B cell (primary cell): Measurements from ENCODE around the gene ILDR1. TPM values are rescaled to one million over a fixed set of nuclear protein-coding genes. Genes with fewer than 3 reads are reported as not detected.

ENCODE experiments used
- ATAC-seq: fragments of 200-7000 bp; cut with Tn5 transposase; one replicate; pipeline ENCODE4 v1.10.0; 2021; ENCODE audit warnings: low read depth, mild to moderate bottlenecking, moderate number of reproducible peaks, moderate library complexity
- CTCF ChIA-PET: fragments of 350-600 bp; sonication (Branson Sonifier 250); formaldehyde crosslinking; loops from one replicate; lab custom pipeline; 2021; ENCODE audit warnings: antibody characterized with exemption, inconsistent platforms; lab: Charles Lee
- POLR2A ChIA-PET: fragments of 350-600 bp; sonication (Branson Sonifier 250); formaldehyde crosslinking; loops from one replicate; lab custom pipeline; 2021; ENCODE audit warnings: antibody characterized with exemption; lab: Charles Lee
- DNase-seq: peaks from one replicate; pipeline ENCODE4 v3.0.0; 2013
- H2AFZ ChIP-seq: 2 replicates; pipeline ENCODE4 v1.6.1; 2012; ENCODE audit warnings: mild to moderate bottlenecking, low read depth, low read length; ENCODE audit not compliant: insufficient read depth, poor library complexity, severe bottlenecking
- H3K27ac ChIP-seq, 2 donors: 1 replicate in 1 of 2; 2 replicates in 1 of 2; pipeline ENCODE4 v1.5.1; 2012 to 2013; ENCODE audit warnings: low read length in 2 of 2, mild to moderate bottlenecking in 2 of 2, moderate library complexity in 1 of 2
- H3K27me3 ChIP-seq, 4 experiments: fragments of 200-600 bp in 1 of 4; sonication (generic) in 1 of 4; replicated peaks in 1 of 4; 1 replicate in 2 of 4; 2 replicates in 2 of 4; pipeline versions ENCODE4 v1.6.1 to v1.7.0; 2013 to 2016; ENCODE audit warnings: low read length in 3 of 4, mild to moderate bottlenecking in 2 of 4, mixed read lengths in 1 of 4, moderate library complexity in 1 of 4; ENCODE audit not compliant: insufficient read depth in 4 of 4, control insufficient read depth in 3 of 4; ENCODE audit errors: control extremely low read depth in 1 of 4
- H3K36me3 ChIP-seq, 2 experiments: replicated peaks in 1 of 2; 1 replicate in 1 of 2; 2 replicates in 1 of 2; pipeline versions ENCODE4 v1.6.1 to v1.7.1; 2013; ENCODE audit warnings: low read length in 1 of 2; ENCODE audit not compliant: insufficient read depth in 2 of 2, control insufficient read depth in 1 of 2; ENCODE audit errors: control extremely low read depth in 1 of 2, extremely low read depth in 1 of 2
- H3K4me1 ChIP-seq, 2 donors: fragments of 200-600 bp in 1 of 2; sonication (generic) in 1 of 2; 1 replicate in 1 of 2; 2 replicates in 1 of 2; pipeline versions ENCODE4 v1.5.1 to v1.6.1; 2013 to 2017; ENCODE audit warnings: low read length in 2 of 2; ENCODE audit not compliant: control insufficient read depth in 2 of 2, insufficient read depth in 2 of 2
- H3K4me2 ChIP-seq: replicated peaks from 2 replicates; pipeline ENCODE3; 2012; ENCODE audit warnings: mild to moderate bottlenecking, low read depth, low read length; ENCODE audit not compliant: poor library complexity, severe bottlenecking
- H3K4me3 ChIP-seq, 5 experiments: fragments of 200-600 bp in 1 of 5; sonication (generic) in 1 of 5; 1 replicate in 3 of 5; 2 replicates in 2 of 5; pipeline versions ENCODE4 v1.5.1 to v1.7.0; 2011 to 2016; ENCODE audit warnings: low read length in 4 of 5, mild to moderate bottlenecking in 4 of 5, low read depth in 2 of 5, control low read depth in 1 of 5, moderate library complexity in 1 of 5; ENCODE audit not compliant: insufficient read depth in 1 of 5; ENCODE audit errors: control extremely low read depth in 1 of 5, extremely low read depth in 1 of 5
- H3K79me2 ChIP-seq: fragments of 200-600 bp; sonication (generic); one replicate; pipeline ENCODE4 v1.6.0; 2016; ENCODE audit warnings: low read length; ENCODE audit not compliant: control insufficient read depth, insufficient read depth
- H3K9ac ChIP-seq: fragments of 200-600 bp; sonication (generic); 2 replicates; pipeline ENCODE4 v1.6.1; 2017; ENCODE audit warnings: mild to moderate bottlenecking, low read length, moderate library complexity
- H3K9me3 ChIP-seq, 3 donors: one replicate each; pipeline versions ENCODE4 v1.6.1 to v1.7.1; 2013; ENCODE audit warnings: low read length in 2 of 3; ENCODE audit not compliant: control insufficient read depth in 2 of 3, insufficient read depth in 1 of 3; ENCODE audit errors: control extremely low read depth in 1 of 3
- H4K20me1 ChIP-seq: 2 replicates; pipeline ENCODE4 v1.6.0; 2012; ENCODE audit warnings: mild to moderate bottlenecking, low read length; ENCODE audit not compliant: insufficient read depth, control insufficient read depth, poor library complexity, severe bottlenecking
- H3K27ac Mint-ChIP-seq: one replicate; pipeline ENCODE4 v1.8.0; 2021; ENCODE audit warnings: mixed read lengths
- H3K27me3 Mint-ChIP-seq: one replicate; pipeline ENCODE4 v1.8.0; 2021; ENCODE audit warnings: mixed read lengths
- H3K4me1 Mint-ChIP-seq: one replicate; pipeline ENCODE4 v1.8.0; 2021; ENCODE audit warnings: mixed read lengths
- H3K4me3 Mint-ChIP-seq: one replicate; pipeline ENCODE4 v1.8.0; 2021; ENCODE audit warnings: mixed read lengths
- H3K9me3 Mint-ChIP-seq: one replicate; pipeline ENCODE4 v1.8.0; 2022; ENCODE audit warnings: mixed read lengths; ENCODE audit not compliant: insufficient read depth
- EZH2 ChIP-seq: IDR thresholded peaks from 2 replicates; pipeline ENCODE4 v1.6.1; 2012; ENCODE audit warnings: borderline replicate concordance, low read depth, mild to moderate bottlenecking, moderate library complexity, low read length; ENCODE audit not compliant: insufficient read depth, poor library complexity, severe bottlenecking
- WGBS: methylation state at CpG from one replicate; pipeline ENCODE4 v1.1.5; 2013; ENCODE audit warnings: missing lambda C conversion rate; ENCODE audit not compliant: insufficient coverage; 5-methylcytosine and 5-hydroxymethylcytosine counted together
- intact Hi-C: fragments of 100-400 bp; cut with micrococcal nuclease; formaldehyde crosslinking; loops from one replicate; pipeline ENCODE4 v1.10.0; 2022
- polyA plus RNA-seq: library from polyadenylated mRNA; depleted of rRNA; stranded (reverse); fragments of >200 nt; gene quantifications from 2 replicates; pipeline ENCODE4 v1.2.3, GENCODE V29; 2012
- total RNA-seq, 2 donors: library from RNA; stranded (reverse); fragments of 120-200 nt in 1 of 2; gene quantifications; 1 replicate in 1 of 2; 2 replicates in 1 of 2; pipeline versions ENCODE4 v1.2.3 to v1.2.4, GENCODE V29; 2013 to 2022
- TF ChIP-seq, protein P1 (sequence below): fragments of 200-600 bp; IDR thresholded peaks from one replicate; pipeline ENCODE4 v1.8.0; 2022; ENCODE audit warnings: antibody characterized with exemption, mild to moderate bottlenecking

The ILDR1 gene
- total and polyA plus RNA-seq, 2 donors (not counting 1 experiment from before 2014, with no cell fraction given): 1.9 to 4.7 TPM

DNA sequence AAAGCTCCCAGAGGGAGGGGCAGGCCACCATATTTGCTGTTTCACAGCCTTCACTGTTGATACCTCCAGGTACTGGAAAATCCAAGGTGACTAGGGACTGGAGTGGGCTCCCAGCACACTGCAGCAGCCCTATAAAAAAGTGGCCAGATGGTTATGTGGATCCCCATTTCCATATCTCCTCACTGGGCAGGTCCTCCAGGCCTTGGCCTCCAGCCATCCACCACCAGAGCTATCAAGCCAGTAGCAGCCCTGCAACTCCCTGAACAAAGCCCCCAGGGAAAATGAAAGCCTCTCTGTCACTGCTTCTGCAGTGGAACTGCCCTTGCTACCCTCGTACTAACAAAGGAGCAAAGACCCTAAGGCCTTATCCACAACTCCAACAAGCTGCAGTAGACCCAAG lies 58.4 kb downstream of the ILDR1 start:
- Histone ChIP-seq H3K4me1 (no peaks in the 10 kb centered on the region), H3K79me2 (no peaks in the 10 kb centered on the region), H3K4me3 (no peak overlapping the region), H2AFZ (no peak overlapping the region), H3K9me3 (peaks cover 0 to 23% (median 8%) of the 10 kb centered on the region in 3 donors), H3K36me3 (no peaks in the 10 kb centered on the region), H3K9ac (no peak overlapping the region), H3K27ac (no peak overlapping the region), H3K4me2 (no peak overlapping the region), H4K20me1 (no peaks in the 10 kb centered on the region), H3K27me3 (no peaks in the 10 kb centered on the region)
- WGBS: 100% methylated on average over 1 of the region's 1 CpG
- intact Hi-C loops: no loop called here
- Mint-ChIP-seq H3K4me3 (no peak overlapping the region), H3K4me1 (no peaks in the 10 kb centered on the region), H3K27ac (no peak overlapping the region), H3K9me3 (peaks cover 9% of the 10 kb centered on the region), H3K27me3 (no peaks in the 10 kb centered on the region)
- CTCF ChIA-PET: no interaction called here
- no peak for DNase-seq
- no peak for ATAC-seq
- TF ChIP-seq EZH2: no peak
- TF ChIP-seq, protein P1, sequence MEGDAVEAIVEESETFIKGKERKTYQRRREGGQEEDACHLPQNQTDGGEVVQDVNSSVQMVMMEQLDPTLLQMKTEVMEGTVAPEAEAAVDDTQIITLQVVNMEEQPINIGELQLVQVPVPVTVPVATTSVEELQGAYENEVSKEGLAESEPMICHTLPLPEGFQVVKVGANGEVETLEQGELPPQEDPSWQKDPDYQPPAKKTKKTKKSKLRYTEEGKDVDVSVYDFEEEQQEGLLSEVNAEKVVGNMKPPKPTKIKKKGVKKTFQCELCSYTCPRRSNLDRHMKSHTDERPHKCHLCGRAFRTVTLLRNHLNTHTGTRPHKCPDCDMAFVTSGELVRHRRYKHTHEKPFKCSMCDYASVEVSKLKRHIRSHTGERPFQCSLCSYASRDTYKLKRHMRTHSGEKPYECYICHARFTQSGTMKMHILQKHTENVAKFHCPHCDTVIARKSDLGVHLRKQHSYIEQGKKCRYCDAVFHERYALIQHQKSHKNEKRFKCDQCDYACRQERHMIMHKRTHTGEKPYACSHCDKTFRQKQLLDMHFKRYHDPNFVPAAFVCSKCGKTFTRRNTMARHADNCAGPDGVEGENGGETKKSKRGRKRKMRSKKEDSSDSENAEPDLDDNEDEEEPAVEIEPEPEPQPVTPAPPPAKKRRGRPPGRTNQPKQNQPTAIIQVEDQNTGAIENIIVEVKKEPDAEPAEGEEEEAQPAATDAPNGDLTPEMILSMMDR: no peak
- POLR2A ChIA-PET: no interaction called here

GRCh38 chr3:121962443-121962842 lies 59.6 kb downstream of the ILDR1 start:
- peaks cover 4 to 6% of the 10 kb centered on the region in 2 donors for H3K4me1 ChIP-seq
- no peaks in the 10 kb centered on the region for H3K27me3 ChIP-seq
- H3K79me2 ChIP-seq: no peaks in the 10 kb centered on the region
- intact Hi-C loops: no loop called here
- no peak overlapping the region for H3K9ac ChIP-seq
- H3K4me1 Mint-ChIP-seq: peaks cover 9% of the 10 kb centered on the region
- H3K4me3 ChIP-seq: no peak overlapping the region
- no peak overlapping the region for H2AFZ ChIP-seq
- H3K9me3 ChIP-seq: peaks cover 0 to 23% (median 8%) of the 10 kb centered on the region in 3 donors
- H3K27ac ChIP-seq: no peak overlapping the region
- ATAC-seq (no peak), DNase-seq (no peak)
- peaks cover 9% of the 10 kb centered on the region for H3K9me3 Mint-ChIP-seq
- TF ChIP-seq EZH2: no peak
- TF ChIP-seq, protein P1: no peak
- no peak overlapping the region for H3K27ac Mint-ChIP-seq
- ChIA-PET POLR2A (no interaction called here), CTCF (no interaction called here)
- H3K27me3 Mint-ChIP-seq: no peaks in the 10 kb centered on the region
- no peak overlapping the region for H3K4me3 Mint-ChIP-seq
- H3K36me3 ChIP-seq: no peaks in the 10 kb centered on the region
- H4K20me1 ChIP-seq: no peaks in the 10 kb centered on the region
- no peak overlapping the region for H3K4me2 ChIP-seq
